Chondrocyte (in vitro differentiated cells): Measurements from ENCODE around the gene C1orf210. TPM values are rescaled to one million over a fixed set of nuclear protein-coding genes. Genes with fewer than 3 reads are reported as not detected.

ENCODE experiments used
- DNase-seq: peaks from one replicate; pipeline ENCODE4 v3.0.0; 2021; ENCODE audit warnings: mixed read lengths, low spot score
- H3K27ac Mint-ChIP-seq: one replicate; pipeline ENCODE4 v1.8.0; 2021; ENCODE audit warnings: mild to moderate bottlenecking, moderate library complexity, mixed read lengths; ENCODE audit not compliant: unreplicated experiment
- H3K27me3 Mint-ChIP-seq: 2 replicates; pipeline ENCODE4 v1.8.0; 2021; ENCODE audit warnings: low read depth, mixed read lengths
- H3K36me3 Mint-ChIP-seq: 2 replicates; pipeline ENCODE4 v1.8.0; 2021; ENCODE audit warnings: low read depth, mixed read lengths
- H3K4me1 Mint-ChIP-seq: 2 replicates; pipeline ENCODE4 v1.8.0; 2021; ENCODE audit warnings: low read depth, mild to moderate bottlenecking, mixed read lengths
- H3K4me3 Mint-ChIP-seq: one replicate; pipeline ENCODE4 v1.8.0; 2021; ENCODE audit warnings: mild to moderate bottlenecking, moderate library complexity, mixed read lengths; ENCODE audit not compliant: unreplicated experiment
- H3K9me3 Mint-ChIP-seq: 2 replicates; pipeline ENCODE4 v1.8.0; 2021; ENCODE audit warnings: low read depth, mixed read lengths
- total RNA-seq: library from RNA; stranded (reverse); gene quantifications from 3 replicates; pipeline ENCODE4 v1.2.1, GENCODE V29; 2021
- TF ChIP-seq, protein P1 (sequence below): fragments of 200-600 bp; sonication (generic); IDR thresholded peaks from 2 replicates; pipeline ENCODE4 v1.5.0; 2021; ENCODE audit warnings: antibody characterized with exemption, mild to moderate bottlenecking, moderate library complexity

Gene C1orf210
- total RNA-seq, 1 donor from 2014 or later = not detected

DNA sequence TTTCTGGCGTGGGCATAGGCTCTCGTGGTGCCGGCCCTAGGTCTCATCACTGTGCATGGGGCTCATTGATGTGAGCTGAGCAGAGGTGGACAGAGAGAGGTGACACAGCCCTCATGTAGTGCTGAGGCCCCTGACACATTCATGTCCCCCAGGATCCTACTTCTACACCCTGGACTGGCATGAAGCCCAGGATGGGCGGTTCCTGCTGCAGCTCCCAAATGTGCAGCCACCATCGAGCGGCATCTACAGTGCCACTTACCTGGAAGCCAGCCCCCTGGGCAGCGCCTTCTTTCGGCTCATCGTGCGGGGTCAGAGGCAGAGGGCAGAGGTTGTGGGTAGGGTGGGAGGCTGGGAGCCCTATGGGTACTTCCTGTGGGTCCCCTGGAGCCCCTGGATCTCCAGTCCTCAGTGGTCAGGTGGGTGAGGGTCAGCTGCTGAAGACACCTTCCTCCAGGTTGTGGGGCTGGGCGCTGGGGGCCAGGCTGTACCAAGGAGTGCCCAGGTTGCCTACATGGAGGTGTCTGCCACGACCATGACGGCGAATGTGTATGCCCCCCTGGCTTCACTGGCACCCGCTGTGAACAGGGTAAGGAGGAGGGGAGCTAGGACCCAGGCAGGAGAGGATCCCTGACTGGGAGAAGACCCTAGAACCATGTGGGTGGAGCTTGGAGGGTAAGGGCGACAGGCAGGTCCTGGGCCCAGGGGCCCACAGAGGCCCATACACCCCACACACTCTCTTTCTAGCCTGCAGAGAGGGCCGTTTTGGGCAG, 21.5 kb upstream of the C1orf210 start:
- H3K4me3 Mint-ChIP-seq = no peak overlapping the region
- no peak overlapping the region for H3K27ac Mint-ChIP-seq

DNA sequence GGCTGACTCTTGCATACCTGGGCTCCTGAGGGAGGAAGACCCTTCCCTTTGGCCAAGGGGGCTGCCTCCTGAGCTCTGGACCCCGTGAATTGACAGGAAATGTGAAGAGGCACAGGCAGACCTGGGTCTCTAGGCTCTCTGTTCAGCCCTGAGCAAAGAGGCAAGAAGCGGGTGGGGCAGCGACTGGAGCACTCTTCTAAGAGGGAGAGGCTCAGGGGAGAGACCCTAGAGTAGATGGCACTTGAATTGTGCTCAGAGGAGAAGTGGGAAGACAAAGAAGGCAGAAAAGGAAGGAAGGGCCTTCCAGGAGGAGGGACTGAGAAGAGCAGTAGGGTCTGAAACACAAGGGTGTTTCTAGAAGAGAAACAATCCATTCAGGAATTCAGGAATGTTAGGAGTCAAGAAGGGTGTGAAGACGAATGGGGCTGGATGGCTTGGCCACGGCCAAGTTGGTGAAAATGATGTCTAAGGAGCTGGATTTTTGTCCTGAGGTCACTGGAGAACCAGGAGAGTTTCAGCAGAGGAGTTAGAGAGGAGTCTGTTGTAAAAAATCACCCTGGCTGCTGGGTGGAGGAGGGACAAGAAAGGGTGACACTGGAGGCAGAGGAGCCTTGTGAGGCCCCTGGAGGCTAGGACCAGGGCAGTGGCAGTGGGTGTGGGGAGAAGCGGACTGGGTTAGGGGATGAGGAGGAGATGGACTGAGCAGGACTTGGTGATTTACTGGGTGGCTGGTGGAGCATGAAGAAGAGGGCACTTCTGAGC, 20.7 kb upstream of the C1orf210 start:
- Mint-ChIP-seq H3K27ac (no peak overlapping the region), H3K4me3 (no peak overlapping the region), H3K9me3 (no peaks in the 10 kb centered on the region), H3K36me3 (no peaks in the 10 kb centered on the region), H3K4me1 (no peaks in the 10 kb centered on the region), H3K27me3 (peaks cover 3% of the 10 kb centered on the region)
- TF ChIP-seq, protein P1, sequence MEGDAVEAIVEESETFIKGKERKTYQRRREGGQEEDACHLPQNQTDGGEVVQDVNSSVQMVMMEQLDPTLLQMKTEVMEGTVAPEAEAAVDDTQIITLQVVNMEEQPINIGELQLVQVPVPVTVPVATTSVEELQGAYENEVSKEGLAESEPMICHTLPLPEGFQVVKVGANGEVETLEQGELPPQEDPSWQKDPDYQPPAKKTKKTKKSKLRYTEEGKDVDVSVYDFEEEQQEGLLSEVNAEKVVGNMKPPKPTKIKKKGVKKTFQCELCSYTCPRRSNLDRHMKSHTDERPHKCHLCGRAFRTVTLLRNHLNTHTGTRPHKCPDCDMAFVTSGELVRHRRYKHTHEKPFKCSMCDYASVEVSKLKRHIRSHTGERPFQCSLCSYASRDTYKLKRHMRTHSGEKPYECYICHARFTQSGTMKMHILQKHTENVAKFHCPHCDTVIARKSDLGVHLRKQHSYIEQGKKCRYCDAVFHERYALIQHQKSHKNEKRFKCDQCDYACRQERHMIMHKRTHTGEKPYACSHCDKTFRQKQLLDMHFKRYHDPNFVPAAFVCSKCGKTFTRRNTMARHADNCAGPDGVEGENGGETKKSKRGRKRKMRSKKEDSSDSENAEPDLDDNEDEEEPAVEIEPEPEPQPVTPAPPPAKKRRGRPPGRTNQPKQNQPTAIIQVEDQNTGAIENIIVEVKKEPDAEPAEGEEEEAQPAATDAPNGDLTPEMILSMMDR = no peak
- DNase-seq = peak; percentile 46

More for the DNA sequence above, 21.5 kb upstream of the C1orf210 start:
- H3K9me3 Mint-ChIP-seq = no peaks in the 10 kb centered on the region
- peaks cover 3% of the 10 kb centered on the region for H3K27me3 Mint-ChIP-seq
- no peaks in the 10 kb centered on the region for H3K4me1 Mint-ChIP-seq
- no peaks in the 10 kb centered on the region for H3K36me3 Mint-ChIP-seq
- TF ChIP-seq, protein P1 = no peak
- DNase-seq = peak; percentile 85

DNA sequence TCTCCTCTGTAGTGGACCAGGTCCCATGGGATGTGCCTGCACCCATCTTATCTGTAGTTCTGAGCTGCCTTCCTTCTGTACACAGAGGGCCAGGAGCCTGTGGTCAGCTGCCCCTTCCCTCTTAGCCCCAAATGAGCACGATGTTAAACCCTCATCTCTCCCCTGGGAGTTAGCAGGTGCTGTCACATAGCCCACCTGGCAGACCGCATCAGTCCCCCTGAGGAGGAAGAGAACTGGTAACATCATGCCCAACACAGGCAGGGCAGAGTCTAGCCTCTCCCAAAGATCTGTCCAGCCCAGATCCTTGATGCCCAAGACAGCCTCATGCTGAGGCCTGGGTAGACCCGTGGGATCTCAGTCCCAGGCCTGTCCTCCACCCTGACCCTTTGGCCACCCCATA, 20.1 kb upstream of the C1orf210 start:
- Mint-ChIP-seq H3K4me3 (no peak overlapping the region), H3K27me3 (peaks cover 3% of the 10 kb centered on the region), H3K4me1 (no peaks in the 10 kb centered on the region), H3K36me3 (no peaks in the 10 kb centered on the region), H3K9me3 (no peaks in the 10 kb centered on the region), H3K27ac (no peak overlapping the region)
- TF ChIP-seq, protein P1 = no peak
- peak; percentile 39 for DNase-seq

DNA sequence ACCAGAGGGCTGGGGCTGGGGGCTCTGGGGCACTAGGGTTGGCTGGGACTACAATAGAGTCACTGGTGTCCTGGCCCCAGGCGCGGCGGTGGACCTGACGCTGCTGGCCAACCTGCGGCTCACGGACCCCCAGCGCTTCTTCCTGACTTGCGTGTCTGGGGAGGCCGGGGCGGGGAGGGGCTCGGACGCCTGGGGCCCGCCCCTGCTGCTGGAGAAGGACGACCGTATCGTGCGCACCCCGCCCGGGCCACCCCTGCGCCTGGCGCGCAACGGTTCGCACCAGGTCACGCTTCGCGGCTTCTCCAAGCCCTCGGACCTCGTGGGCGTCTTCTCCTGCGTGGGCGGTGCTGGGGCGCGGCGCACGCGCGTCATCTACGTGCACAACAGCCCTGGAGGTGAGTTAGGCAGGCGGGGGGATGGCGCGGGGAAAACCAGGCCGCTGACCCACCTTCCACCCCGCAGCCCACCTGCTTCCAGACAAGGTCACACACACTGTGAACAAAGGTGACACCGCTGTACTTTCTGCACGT, 19.5 kb upstream of the C1orf210 start:
- H3K4me1 Mint-ChIP-seq = no peaks in the 10 kb centered on the region
- no peaks in the 10 kb centered on the region for H3K36me3 Mint-ChIP-seq
- H3K9me3 Mint-ChIP-seq = no peaks in the 10 kb centered on the region
- peak; percentile 77 for DNase-seq
- H3K4me3 Mint-ChIP-seq = no peak overlapping the region
- TF ChIP-seq, protein P1 = no peak
- peaks cover 3% of the 10 kb centered on the region for H3K27me3 Mint-ChIP-seq
- no peak overlapping the region for H3K27ac Mint-ChIP-seq

DNA sequence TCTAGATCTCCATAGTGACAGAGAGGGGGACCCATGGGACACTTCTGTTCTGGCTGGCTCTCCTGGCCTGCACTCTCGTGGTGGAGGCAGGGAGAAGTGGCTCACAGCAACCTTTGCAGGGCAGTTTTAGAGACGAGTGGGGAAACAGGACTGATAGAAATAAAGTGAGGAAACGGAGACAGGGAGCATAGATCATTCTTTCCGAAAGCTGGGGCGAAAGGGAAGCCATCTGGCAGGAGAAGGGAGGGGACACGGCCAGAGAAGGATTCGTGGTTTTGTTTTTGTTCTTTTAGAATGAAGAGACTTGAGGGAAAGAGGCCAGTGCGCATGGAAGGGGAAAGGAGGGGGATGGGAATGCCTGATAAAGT, 18.9 kb upstream of the C1orf210 start:
- Mint-ChIP-seq H3K27ac (no peak overlapping the region), H3K36me3 (no peaks in the 10 kb centered on the region), H3K4me1 (no peaks in the 10 kb centered on the region), H3K27me3 (peaks cover 3% of the 10 kb centered on the region), H3K4me3 (no peak overlapping the region), H3K9me3 (no peaks in the 10 kb centered on the region)
- DNase-seq = peak; percentile 18
- TF ChIP-seq, protein P1 = no peak
